OCI-LY1 (cell line): ENCODE data around the gene GFOD1.
A peak's percentile ranks its signal among the peaks of the same experiment; 100 is the strongest.

Source experiments
- H2AFZ ChIP-seq: fragments of 200-600 bp; sonication (generic), shearing (Covaris generic); 2 replicates; pipeline ENCODE4 v1.6.0; 2014; ENCODE audit warnings: antibody characterized with exemption, mild to moderate bottlenecking, low read length
- H3F3A ChIP-seq: fragments of 200-600 bp; sonication (generic), shearing (Covaris generic); 2 replicates; pipeline ENCODE4 v1.6.0; 2014; ENCODE audit warnings: mild to moderate bottlenecking, antibody characterized with exemption, low read length, moderate library complexity; ENCODE audit not compliant: insufficient read depth
- H3K27ac ChIP-seq: fragments of 200-600 bp; sonication (generic); 2 replicates; pipeline ENCODE4 v1.5.1; 2014; ENCODE audit warnings: low read length, mixed run types, mild to moderate bottlenecking, low read depth; ENCODE audit not compliant: poor library complexity, severe bottlenecking
- H3K27me3 ChIP-seq: fragments of 200-600 bp; sonication (generic); 2 replicates; pipeline ENCODE4 v1.6.0; 2014; ENCODE audit warnings: antibody characterized with exemption, mild to moderate bottlenecking, low read length, moderate library complexity; ENCODE audit not compliant: insufficient read depth
- H3K36me3 ChIP-seq: fragments of 200-600 bp; sonication (generic); 2 replicates; pipeline ENCODE4 v1.6.1; 2014; ENCODE audit warnings: mild to moderate bottlenecking, antibody characterized with exemption, low read length, moderate library complexity, mixed read lengths; ENCODE audit not compliant: insufficient read depth
- H3K4me1 ChIP-seq: fragments of 200-600 bp; sonication (generic); 2 replicates; pipeline ENCODE4 v1.5.1; 2014; ENCODE audit warnings: mild to moderate bottlenecking, low read length, moderate library complexity; ENCODE audit not compliant: insufficient read depth, severe bottlenecking
- H3K4me2 ChIP-seq: fragments of 200-600 bp; sonication (generic), shearing (Covaris generic); 2 replicates; pipeline ENCODE4 v1.6.1; 2014; ENCODE audit warnings: low read length
- H3K4me3 ChIP-seq: fragments of 200-600 bp; sonication (generic); 2 replicates; pipeline ENCODE4 v1.5.1; 2014; ENCODE audit warnings: low read length, low read depth, mild to moderate bottlenecking, mixed read lengths; ENCODE audit not compliant: poor library complexity, severe bottlenecking
- H3K79me2 ChIP-seq: fragments of 200-600 bp; shearing (Covaris generic); 2 replicates; pipeline ENCODE4 v1.6.1; 2016; ENCODE audit warnings: mixed run types, low read length, mixed read lengths; ENCODE audit not compliant: insufficient read depth
- H3K9ac ChIP-seq: fragments of 200-600 bp; sonication (generic), shearing (Covaris generic); 2 replicates; pipeline ENCODE4 v1.6.1; 2014; ENCODE audit warnings: mild to moderate bottlenecking, low read length, mixed read lengths
- H3K9me2 ChIP-seq: fragments of 200-600 bp; sonication (generic), shearing (Covaris generic); 2 replicates; pipeline ENCODE4 v1.6.1; 2014; ENCODE audit warnings: low read depth, mild to moderate bottlenecking, low read length, mixed read lengths
- H3K9me3 ChIP-seq: fragments of 200-600 bp; shearing (Covaris generic); 2 replicates; pipeline ENCODE4 v1.6.1; 2014; ENCODE audit warnings: low read length, mixed read lengths
- H4K20me1 ChIP-seq: fragments of 200-600 bp; sonication (generic), shearing (Covaris generic); 2 replicates; pipeline ENCODE4 v1.6.0; 2016; ENCODE audit warnings: mild to moderate bottlenecking, low read length; ENCODE audit not compliant: insufficient read depth
- CTCF ChIP-seq: fragments of 200-600 bp; sonication (generic), shearing (Covaris generic); IDR thresholded peaks from 2 replicates; pipeline ENCODE4 v1.5.1; 2017; ENCODE audit warnings: mild to moderate bottlenecking, antibody characterized with exemption, low read length, moderate library complexity, mixed read lengths
- EZH2 ChIP-seq: fragments of 200-600 bp; sonication (generic), shearing (Covaris generic); IDR thresholded peaks from 2 replicates; pipeline ENCODE4 v1.8.0; 2017; ENCODE audit warnings: borderline replicate concordance, mixed run types, mild to moderate bottlenecking, antibody characterized with exemption, low read length, moderate library complexity, mixed read lengths

Gene GFOD1

GRCh38 chr6:13528232-13528631, 40.8 kb upstream of the GFOD1 start:
- H3K4me2 ChIP-seq, result no peak overlapping the region

GRCh38 chr6:13527671-13528056, 40.3 kb upstream of the GFOD1 start:
- H3K4me2 ChIP-seq, result peak overlapping the region; percentile 77; the same call in 1 of the 2 replicates
- no peak overlapping the region for H2AFZ ChIP-seq
- H3K4me3 ChIP-seq, result no peak overlapping the region
- H3K9me3 ChIP-seq, result no peaks in the 10 kb centered on the region
- peaks cover 65% of the 10 kb centered on the region for H3K4me1 ChIP-seq
- H3K79me2 ChIP-seq, result no peaks in the 10 kb centered on the region
- peak overlapping the region; percentile 78; the same call in 1 of the 2 replicates for H3K9ac ChIP-seq
- no peak for TF ChIP-seq CTCF
- no peak for TF ChIP-seq EZH2
- H4K20me1 ChIP-seq, result no peaks in the 10 kb centered on the region
- H3K27me3 ChIP-seq, result no peaks in the 10 kb centered on the region
- H3K36me3 ChIP-seq, result no peaks in the 10 kb centered on the region
- no peaks in the 10 kb centered on the region for H3F3A ChIP-seq
- H3K9me2 ChIP-seq, result no peaks in the 10 kb centered on the region
- H3K27ac ChIP-seq, result peak overlapping the region; percentile 99

More at GRCh38 chr6:13528232-13528631, 40.8 kb upstream of the GFOD1 start:
- Histone ChIP-seq H3K9me3 (no peaks in the 10 kb centered on the region), H3K9ac (no peak overlapping the region), H3K27ac (peak overlapping the region; percentile 54), H3F3A (no peaks in the 10 kb centered on the region), H3K36me3 (no peaks in the 10 kb centered on the region), H3K27me3 (no peaks in the 10 kb centered on the region), H4K20me1 (no peaks in the 10 kb centered on the region), H3K79me2 (no peaks in the 10 kb centered on the region), H3K4me3 (no peak overlapping the region), H3K4me1 (peaks cover 69% of the 10 kb centered on the region), H2AFZ (no peak overlapping the region), H3K9me2 (no peaks in the 10 kb centered on the region)
- TF ChIP-seq EZH2 (no peak), CTCF (no peak)

- TF ChIP-seq CTCF (peak; percentile 21; the same call in 1 of the 2 replicates), EZH2 (no peak)
- H3K9ac ChIP-seq, result peak overlapping the region; percentile 78
- peak overlapping the region; percentile 47; the same call in 1 of the 2 replicates for H2AFZ ChIP-seq
- H3K27me3 ChIP-seq, result no peaks in the 10 kb centered on the region
- peaks cover 65% of the 10 kb centered on the region for H3K4me1 ChIP-seq
- H3K9me2 ChIP-seq, result no peaks in the 10 kb centered on the region
- H3K4me2 ChIP-seq, result peak overlapping the region; percentile 77
- H3F3A ChIP-seq, result no peaks in the 10 kb centered on the region
- no peaks in the 10 kb centered on the region for H3K9me3 ChIP-seq
- peak overlapping the region; percentile 99 for H3K27ac ChIP-seq
- no peaks in the 10 kb centered on the region for H3K36me3 ChIP-seq
- no peaks in the 10 kb centered on the region for H4K20me1 ChIP-seq
- H3K79me2 ChIP-seq, result no peaks in the 10 kb centered on the region
- peak overlapping the region; percentile 43 for H3K4me3 ChIP-seq
These were observed 39.6 kb upstream of the GFOD1 start for GRCh38 chr6:13526727-13527670.
